Endometrium (tissue), 2 donors: Measurements from ENCODE around the gene CD27.
"Not testable (repeated sequence)": the region's sequence is repeated elsewhere in the genome, so short reads cannot be mapped to it uniquely, and the experiment has no call there.

Source experiments
- FAIRE-seq: peaks from 2 replicates; lab custom pipeline; 2012; peaks lifted over from hg19 to GRCh38; lab: Jason Lieb, UNC
- donor health status: control.
- donor health status: control.

Gene CD27

DNA sequence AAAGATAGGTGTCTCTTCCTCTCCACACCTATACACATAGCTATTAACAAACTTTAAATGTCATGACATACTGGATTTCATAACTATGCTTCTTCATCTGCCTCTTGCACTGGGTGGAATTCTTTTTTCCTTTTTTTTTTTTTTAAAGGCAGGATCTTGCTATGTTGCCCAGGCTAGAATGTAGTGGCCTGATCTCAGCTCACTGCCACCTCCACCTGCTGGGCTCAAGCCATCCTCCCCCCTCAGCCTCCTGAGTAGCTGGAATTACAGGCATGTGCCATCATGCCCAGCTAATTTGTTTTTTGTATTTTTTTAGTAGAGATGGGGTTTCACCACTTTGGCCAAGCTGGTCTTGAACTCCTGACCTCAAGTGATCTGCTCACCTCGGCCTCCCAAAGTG is 43.5 kb downstream of the CD27 start:
- no peak for FAIRE-seq

DNA sequence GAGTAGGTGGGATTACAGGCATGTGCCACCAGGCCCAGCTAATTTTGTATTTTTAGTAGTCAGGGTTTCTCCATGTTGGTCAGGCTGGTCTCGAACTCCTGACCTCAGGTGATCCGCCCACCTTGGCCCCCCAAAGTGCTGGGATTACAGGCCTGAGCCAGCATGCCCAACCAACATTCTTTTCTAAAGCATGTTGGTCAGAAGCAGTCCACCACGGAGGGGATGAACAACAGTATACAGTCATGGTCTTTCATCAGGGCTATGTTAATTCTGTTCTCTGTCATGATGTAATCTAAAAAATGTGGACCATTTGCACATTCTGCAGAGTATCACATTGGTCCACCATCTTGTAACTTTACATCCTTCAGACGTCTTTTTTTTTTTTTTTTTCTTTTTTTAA is 44.7 kb downstream of the CD27 start:
- no peak for FAIRE-seq

DNA sequence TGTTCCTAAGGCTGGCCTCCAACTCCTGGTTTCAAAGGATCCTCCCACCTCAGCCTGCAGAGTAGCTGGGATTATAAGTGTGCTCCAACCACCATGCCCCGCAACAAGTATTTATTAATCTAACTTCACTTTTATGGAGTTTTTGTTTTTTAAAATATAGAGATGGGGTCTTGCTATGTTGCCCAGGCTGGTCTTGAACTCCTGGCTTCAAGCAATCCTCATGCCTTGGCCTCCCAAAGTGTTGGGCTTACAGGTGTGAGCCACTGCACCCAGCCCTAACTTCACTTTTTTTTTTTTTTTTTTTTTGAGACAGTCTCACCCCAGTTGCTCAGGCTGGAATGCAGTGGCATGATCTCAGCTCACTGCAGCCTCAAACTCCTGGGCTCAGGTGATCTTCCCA is 45.9 kb downstream of the CD27 start:
- not testable (repeated sequence) for FAIRE-seq

DNA sequence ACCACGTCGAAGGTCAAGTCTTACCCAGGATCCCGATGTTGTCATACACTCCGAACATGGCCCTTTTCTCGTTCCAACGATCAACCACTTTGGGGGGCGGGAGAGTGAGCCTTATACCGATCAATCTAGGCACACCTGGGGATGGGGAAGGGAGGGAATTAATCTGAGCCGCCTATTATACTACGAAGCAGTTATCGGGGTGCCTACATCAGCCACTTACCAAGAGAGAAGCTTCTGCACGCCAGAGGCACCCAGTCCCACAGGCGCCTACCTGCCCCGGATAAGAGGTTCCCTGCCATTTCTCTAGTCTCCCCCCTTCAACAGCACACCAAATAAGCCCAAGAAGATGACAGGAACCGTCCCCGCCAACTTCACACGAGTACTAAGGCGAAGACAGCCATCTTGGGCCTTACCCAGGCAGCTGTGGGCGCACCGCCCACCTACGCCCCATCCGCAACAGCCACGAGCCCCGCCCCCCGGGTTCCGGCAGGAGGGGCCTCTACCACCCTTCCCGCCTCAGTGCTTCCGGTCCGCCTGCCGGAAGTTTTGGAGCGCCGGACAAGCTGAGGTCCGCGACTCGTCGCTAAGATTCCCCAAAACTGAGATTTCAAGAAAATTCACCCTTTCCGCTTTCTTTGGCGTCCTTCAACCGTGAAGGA is 48.2 kb downstream of the CD27 start, which contains the start of gene MRPL51:
TSS of gene MRPL51 (minus strand) at position 425 of the 659 bp plus-strand sequence. CDS start at position 299, 126 bp downstream.
- no peak for FAIRE-seq

DNA sequence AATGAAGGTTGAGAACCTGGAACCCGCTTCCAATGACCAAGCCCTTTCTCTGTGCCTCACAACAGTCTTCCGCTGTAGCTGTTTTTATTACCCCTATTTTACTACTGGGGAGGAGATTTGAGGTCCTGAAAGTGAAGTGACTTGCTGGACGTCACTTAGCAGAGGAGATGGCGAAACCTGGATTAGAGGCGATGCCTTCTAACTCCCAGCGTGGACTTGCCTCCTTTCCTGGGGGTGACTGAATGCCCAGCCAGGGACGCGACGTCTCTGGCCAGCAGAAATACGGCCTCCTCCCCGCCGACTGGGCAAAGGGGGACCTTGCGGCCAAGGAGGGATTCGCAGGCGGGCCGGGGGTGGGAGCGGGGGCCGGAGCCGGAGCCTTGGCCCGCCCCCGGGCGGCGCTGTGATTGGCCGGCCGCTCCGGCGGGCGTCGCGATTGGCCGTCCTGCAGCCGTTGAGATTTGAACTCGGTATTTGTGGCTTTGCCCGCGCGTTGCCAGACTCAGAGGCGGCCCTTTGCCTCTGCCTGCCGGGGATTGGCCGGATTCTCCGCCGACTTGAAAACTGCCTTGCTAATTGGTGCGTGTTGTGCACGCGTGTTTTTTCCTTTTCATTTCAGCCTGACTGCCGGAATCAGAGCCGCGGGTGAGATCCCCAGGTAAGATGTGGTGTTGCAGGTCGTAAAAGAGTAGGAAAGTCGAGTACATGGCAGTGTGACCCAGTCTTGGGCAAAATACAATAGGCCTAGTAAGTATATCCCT is 48.9 kb downstream of the CD27 start, which contains the start of gene NCAPD2:
TSS of gene NCAPD2 (plus strand) at position 606 of the 761 bp plus-strand sequence. CDS start 997 bp downstream, outside the sequence.
- FAIRE-seq, result no peak

DNA sequence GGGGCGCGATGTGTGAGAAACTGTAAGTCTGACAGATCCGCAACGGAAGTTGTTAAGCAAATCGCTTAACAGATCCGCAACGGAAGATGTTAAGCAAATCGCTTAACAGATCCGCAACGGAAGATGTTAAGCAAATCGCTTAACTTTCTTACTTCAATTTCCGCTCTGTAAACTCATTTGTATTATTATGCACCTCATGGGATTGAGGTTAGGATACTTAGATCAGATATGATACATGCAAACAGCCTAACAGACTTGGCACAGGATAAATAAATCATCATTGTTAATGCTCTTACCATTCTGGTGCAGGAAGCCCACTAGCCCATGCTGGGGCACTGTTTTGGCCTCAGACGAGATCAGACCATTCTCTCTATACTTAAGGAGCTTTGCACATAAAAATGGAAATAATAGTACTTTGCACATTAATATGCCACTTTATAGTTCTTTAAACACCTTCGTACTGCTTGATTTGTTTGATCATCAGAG is 49.5 kb downstream of the CD27 start:
- no peak for FAIRE-seq

DNA sequence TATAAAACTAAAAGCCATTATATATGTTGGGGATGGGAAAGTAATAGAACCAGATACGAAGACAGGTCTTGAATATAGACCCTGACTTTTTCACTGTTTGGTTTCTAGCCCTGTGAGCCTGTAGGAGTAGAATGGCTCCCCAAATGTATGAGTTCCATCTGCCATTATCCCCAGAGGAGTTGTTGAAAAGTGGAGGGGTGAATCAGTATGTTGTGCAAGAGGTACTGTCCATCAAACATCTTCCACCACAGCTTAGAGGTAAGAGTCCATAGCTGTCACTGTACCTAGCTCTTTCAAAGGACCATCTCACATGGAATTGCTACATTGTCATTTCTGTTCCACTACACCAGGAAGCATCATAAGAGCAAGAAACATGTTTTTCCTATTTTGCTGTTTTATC is 50.2 kb downstream of the CD27 start:
- FAIRE-seq, result no peak

DNA sequence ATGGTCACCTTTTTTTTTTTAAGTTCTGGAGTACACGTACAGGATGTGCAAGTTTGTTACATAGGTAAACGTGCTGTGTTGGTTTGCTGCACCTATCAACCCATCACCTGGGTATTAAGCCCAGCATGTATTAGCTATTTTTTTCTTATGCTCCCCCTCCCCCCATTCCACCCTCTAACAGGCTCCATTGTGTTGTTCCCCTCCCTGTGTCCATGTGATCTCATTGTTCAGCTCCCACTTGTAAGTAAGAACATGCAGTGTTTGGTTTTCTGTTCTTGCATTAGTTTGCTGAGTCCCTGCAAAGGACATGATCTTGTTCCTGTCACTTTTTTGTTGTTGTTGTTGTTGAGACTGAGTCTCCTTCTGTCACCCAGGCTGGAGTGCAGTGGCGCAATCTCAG is 52.5 kb downstream of the CD27 start:
- FAIRE-seq, result not testable (repeated sequence)

DNA sequence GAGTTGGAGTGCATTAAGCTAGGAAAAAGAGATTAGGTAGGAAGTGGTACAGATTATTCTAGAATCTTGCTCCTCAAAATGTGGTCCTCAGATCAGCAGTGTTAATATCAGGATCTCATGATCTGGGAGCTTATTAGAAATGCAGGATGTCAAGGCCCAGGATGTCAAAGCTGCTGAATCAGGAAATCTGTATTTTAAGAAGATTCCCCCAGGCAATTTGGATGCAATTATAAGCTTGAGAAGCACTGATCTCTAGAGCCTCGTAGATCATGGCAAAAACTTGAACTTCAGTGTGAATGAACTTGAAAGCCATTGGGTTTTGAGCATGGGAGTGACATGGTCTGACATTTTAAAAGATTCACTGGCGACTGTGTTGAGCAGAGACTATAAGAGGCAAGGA is 55.7 kb downstream of the CD27 start:
- FAIRE-seq, result no peak
